K562 (cell line): Measurements from ENCODE around the gene DKKL1. TPM values are rescaled to one million over a fixed set of nuclear protein-coding genes. Genes with fewer than 3 reads are reported as not detected.
A peak's percentile ranks its signal among the peaks of the same experiment; 100 is the strongest.

Source experiments
- ATAC-seq: fragments of 200-7000 bp; cut with Tn5 transposase; 3 replicates; pipeline ENCODE4 v1.9.1; 2020; ENCODE audit warnings: moderate library complexity
- BruUV-seq: library from RNA; stranded (reverse); fragments of 400-500 nt; replicated peaks from 2 replicates; lab custom pipeline; 2021; lab: Mats Ljungman, UMichigan
- CTCF ChIA-PET: fragments of 300-600 bp; formaldehyde crosslinking; extraction: SDS; loops from one replicate; lab custom pipeline; 2021; ENCODE audit warnings: low intra/inter-chr PET ratio; lab: Yijun Ruan, JAX
- POLR2A ChIA-PET: fragments of 300-600, 350-650 bp; sonication (Branson Sonifier 250); formaldehyde crosslinking; extraction: SDS; loops from one replicate; lab custom pipeline; 2021; ENCODE audit warnings: antibody characterized with exemption, inconsistent platforms; lab: Yijun Ruan, JAX
- DNase-seq, 4 experiments: peaks; one replicate each; pipeline versions ENCODE4 v3.0.0 to v3.0.0-alpha.2; 2011 to 2018; ENCODE audit warnings: low spot score in 3 of 4, mixed read lengths in 3 of 4; ENCODE audit errors: extremely low read depth in 1 of 4
- FAIRE-seq: peaks from 2 replicates; lab custom pipeline; 2011; peaks lifted over from hg19 to GRCh38; lab: Jason Lieb, UNC
- H2AFZ ChIP-seq: 2 replicates; pipeline ENCODE4 v1.6.0; 2011; ENCODE audit warnings: low read depth, low read length, control low read depth, inconsistent platforms
- H3K27ac ChIP-seq: fragments of 200-600 bp; 3 replicates; pipeline ENCODE4 v1.8.0; 2011; ENCODE audit warnings: low read depth, mild to moderate bottlenecking, control low read depth, inconsistent platforms, low read length, moderate library complexity, mixed read lengths; ENCODE audit errors: extremely low read depth
- H3K27me3 ChIP-seq, 2 experiments: fragments of 300-600 bp in 1 of 2; 2 replicates in 1 of 2; 3 replicates in 1 of 2; pipeline versions ENCODE4 v1.6.0 to v1.8.0; 2011; ENCODE audit warnings: inconsistent platforms in 2 of 2, low read length in 2 of 2, mild to moderate bottlenecking in 1 of 2, mixed read lengths in 1 of 2, moderate library complexity in 1 of 2; ENCODE audit not compliant: control insufficient read depth in 2 of 2, insufficient read depth in 2 of 2
- H3K36me3 ChIP-seq: fragments of 300-600 bp; 3 replicates; pipeline ENCODE4 v1.8.0; 2011; ENCODE audit warnings: mild to moderate bottlenecking, low read length, inconsistent platforms; ENCODE audit not compliant: control insufficient read depth, insufficient read depth
- H3K4me1 ChIP-seq, 2 experiments: fragments of 200-600 bp in 1 of 2; replicated peaks in 1 of 2; 2 replicates in 1 of 2; 3 replicates in 1 of 2; pipeline versions ENCODE4 v1.5.1 to v1.8.0; 2011; ENCODE audit warnings: inconsistent platforms in 2 of 2, low read length in 2 of 2, mild to moderate bottlenecking in 1 of 2, mixed read lengths in 1 of 2, moderate library complexity in 1 of 2; ENCODE audit not compliant: control insufficient read depth in 2 of 2, insufficient read depth in 2 of 2
- H3K4me2 ChIP-seq: 2 replicates; pipeline ENCODE4 v1.6.1; 2011; ENCODE audit warnings: low read length, control low read depth, inconsistent platforms, mixed read lengths; ENCODE audit not compliant: insufficient read depth
- H3K4me3 ChIP-seq: fragments of 200-600 bp; sonication (generic), shearing (Covaris generic); 2 replicates; pipeline ENCODE4 v1.5.1; 2016; ENCODE audit warnings: control low read depth, inconsistent platforms
- H3K79me2 ChIP-seq: fragments of 200-600 bp; 3 replicates; pipeline ENCODE4 v1.8.0; 2011; ENCODE audit warnings: low read length, inconsistent platforms; ENCODE audit not compliant: control insufficient read depth, insufficient read depth
- H3K9ac ChIP-seq, 2 experiments: 2 replicates each; pipeline versions ENCODE4 v1.6.0 to v1.6.1; 2011; ENCODE audit warnings: low read depth in 2 of 2, low read length in 2 of 2, control low read depth in 1 of 2, inconsistent platforms in 1 of 2, mild to moderate bottlenecking in 1 of 2, mixed read lengths in 1 of 2; ENCODE audit not compliant: insufficient read depth in 1 of 2
- H3K9me1 ChIP-seq: one replicate; pipeline ENCODE4 v1.6.0; 2011; ENCODE audit warnings: inconsistent platforms, mild to moderate bottlenecking, low read length, moderate library complexity; ENCODE audit not compliant: control insufficient read depth, insufficient read depth
- H3K9me3 ChIP-seq: replicated peaks from 2 replicates; pipeline ENCODE4 v1.5.1; 2011; ENCODE audit warnings: low read depth, low read length, inconsistent platforms; ENCODE audit not compliant: control insufficient read depth, insufficient read depth
- H4K20me1 ChIP-seq: replicated peaks from 2 replicates; pipeline ENCODE4 v1.6.1; 2011; ENCODE audit warnings: low read length, inconsistent platforms, mixed read lengths; ENCODE audit not compliant: control insufficient read depth, insufficient read depth
- ATF4 ChIP-seq: fragments of 450-650 bp; formaldehyde crosslinking; IDR thresholded peaks from 2 replicates; pipeline ENCODE4 v1.4.0; 2022; ENCODE audit warnings: mild to moderate bottlenecking, moderate library complexity
- CBFB ChIP-seq: sonication (generic); formaldehyde crosslinking; IDR thresholded peaks from 2 replicates; pipeline ENCODE4 v1.4.0; 2020; ENCODE audit warnings: mild to moderate bottlenecking, missing genetic modification reagents
- CTBP1 ChIP-seq: fragments of 450-650 bp; IDR thresholded peaks from 2 replicates; pipeline ENCODE4 v1.6.1; 2016; ENCODE audit warnings: borderline replicate concordance
- EHMT2 ChIP-seq: fragments of 450-650 bp; IDR thresholded peaks from 2 replicates; pipeline ENCODE4 v1.6.1; 2018; ENCODE audit warnings: antibody characterized with exemption
- FOXM1 ChIP-seq, 2 experiments: fragments of 450-650 bp in 1 of 2; sonication (generic) in 1 of 2; formaldehyde crosslinking in 1 of 2; IDR thresholded peaks; 2 replicates each; pipeline versions ENCODE4 v1.6.1 to v1.9.0; 2017 to 2022; ENCODE audit warnings: low read depth in 2 of 2, mild to moderate bottlenecking in 2 of 2, missing genetic modification reagents in 1 of 2, moderate library complexity in 1 of 2
- FOXP4 ChIP-seq: sonication (generic); formaldehyde crosslinking; IDR thresholded peaks from 2 replicates; pipeline ENCODE4 v1.8.0; 2022; ENCODE audit warnings: mild to moderate bottlenecking, missing genetic modification reagents, borderline replicate concordance
- HMG20B ChIP-seq: fragments of 250-450 bp; sonication (Bioruptor Pico); IDR thresholded peaks from 2 replicates; pipeline ENCODE4 v1.5.0; 2021; ENCODE audit warnings: mild to moderate bottlenecking
- IRF9 ChIP-seq: fragments of 450-650 bp; IDR thresholded peaks from 2 replicates; pipeline ENCODE4 v1.6.1; 2016; ENCODE audit warnings: missing biosample characterization, missing genetic modification characterization
- KHSRP ChIP-seq: fragments of 450-650 bp; IDR thresholded peaks from 2 replicates; pipeline ENCODE4 v1.6.1; 2017
- MAFG ChIP-seq: fragments of 450-650 bp; conservative IDR thresholded peaks from 2 replicates; pipeline ENCODE4 v1.6.1; 2016; ENCODE audit warnings: missing genetic modification characterization, missing compliant biosample characterization
- MYBL2 ChIP-seq, 2 experiments: fragments of 450-650 bp in 1 of 2; sonication (generic) in 1 of 2; formaldehyde crosslinking in 1 of 2; IDR thresholded peaks; 2 replicates each; pipeline versions ENCODE4 v1.6.1 to v1.8.1; 2017 to 2022; ENCODE audit warnings: borderline replicate concordance in 1 of 2, inconsistent platforms in 1 of 2, low read depth in 1 of 2, mild to moderate bottlenecking in 1 of 2, missing genetic modification reagents in 1 of 2, moderate library complexity in 1 of 2
- SP1 ChIP-seq: sonication (generic); formaldehyde crosslinking; IDR thresholded peaks from 2 replicates; pipeline ENCODE4 v1.8.1; 2022; ENCODE audit warnings: mild to moderate bottlenecking, missing genetic modification reagents
- TAF7 ChIP-seq: fragments of 450-650 bp; IDR thresholded peaks from 2 replicates; pipeline ENCODE4 v1.6.1; 2016; ENCODE audit warnings: missing genetic modification characterization, missing compliant biosample characterization
- TRIM25 ChIP-seq: fragments of 450-650 bp; IDR thresholded peaks from 2 replicates; pipeline ENCODE4 v1.7.0; 2016; ENCODE audit warnings: borderline replicate concordance
- XRCC3 ChIP-seq: fragments of 450-650 bp; IDR thresholded peaks from 2 replicates; pipeline ENCODE4 v1.6.1; 2017; ENCODE audit warnings: mild to moderate bottlenecking, moderate library complexity
- ZKSCAN3 ChIP-seq: fragments of 250-450 bp; sonication (Bioruptor Pico); IDR thresholded peaks from 2 replicates; pipeline ENCODE4 v1.4.0; 2020
- ZNF316 ChIP-seq: fragments of 450-650 bp; IDR thresholded peaks from 2 replicates; pipeline ENCODE4 v1.6.1; 2016
- ZNF431 ChIP-seq: sonication (generic); formaldehyde crosslinking; IDR thresholded peaks from 2 replicates; pipeline ENCODE4 v1.8.0; 2022; ENCODE audit warnings: mild to moderate bottlenecking, missing genetic modification reagents
- WGBS: fragments of 100-300 bp; shearing (Covaris generic); methylation state at CpG from one replicate; pipeline ENCODE4 v1.1.6; 2016; ENCODE audit warnings: low coverage, mixed read lengths; ENCODE audit not compliant: insufficient coverage; ENCODE audit errors: missing lambda C conversion rate; 5-methylcytosine and 5-hydroxymethylcytosine counted together
- in situ Hi-C: fragments of 300-500 bp; cut with MboI; formaldehyde crosslinking; loops from 4 replicates; pipeline ENCODE4 v1.15.0; 2018; ENCODE audit warnings: inconsistent platforms, mixed read lengths
- intact Hi-C: fragments of 100-400 bp; cut with micrococcal nuclease; formaldehyde crosslinking; loops from 2 replicates; pipeline ENCODE4 v1.14.2; 2022
- polyA plus RNA-seq, 8 experiments: library from polyadenylated mRNA; depleted of rRNA in 4 of 8; stranded (reverse) in 5 of 8; unstranded in 3 of 8; fragments of >200 nt; fragmentation: Nextera tagmentation in 2 of 8; fragmentation: Illumina TruSeq in 1 of 8; extraction: Ambion mirVana in 2 of 8; extraction: Trizol in 1 of 8; gene quantifications; 2 replicates each; pipeline versions ENCODE4 v1.2.1 to v1.2.3, GENCODE V29; 2011 to 2014; ENCODE audit warnings: inconsistent platforms in 1 of 8, missing spikeins in 1 of 8
- total RNA-seq, 7 experiments: library from RNA; depleted of rRNA in 6 of 7; stranded (reverse); fragments of >200 nt in 6 of 7; fragmentation: Illumina TruSeq in 2 of 7; extraction: Trizol in 2 of 7; gene quantifications; 2 replicates each; pipeline versions ENCODE4 v1.2.1 to v1.2.3, GENCODE V29; 2011 to 2021; ENCODE audit warnings: low replicate concordance in 1 of 7

DKKL1 gene
- total and polyA plus RNA-seq, 9 of the 15 experiments (the other 6 are each of a cell fraction or from before 2014, with no cell fraction given) = 0.15 to 1.7 (median 0.52) TPM

- BruUV-seq = no TSS peak
- Histone ChIP-seq H3K9me1 (no peaks in the 10 kb centered on the region), H3K27ac (no peak overlapping the region), H2AFZ (no peak overlapping the region), H3K4me1 (peaks cover 27 to 62% of the 10 kb centered on the region in 2 experiments; a peak in 4 of 5 replicates), H3K4me2 (no peak overlapping the region), H3K79me2 (no peaks in the 10 kb centered on the region), H3K9me3 (no peaks in the 10 kb centered on the region), H3K27me3 (no peaks in the 10 kb centered on the region), H4K20me1 (no peaks in the 10 kb centered on the region), H3K9ac (0 out of 4 replicates have a peak overlapping the region, but pooled peaks of 1 of the 2 experiments have one; percentile 2), H3K36me3 (0 out of 3 replicates have a peak, but pooled peaks cover 3% of the 10 kb centered on the region), H3K4me3 (no peak overlapping the region)
- POLR2A ChIA-PET = interaction anchor here (0.5 to 1.6 kb wide), 3 partner anchors 12 to 172 kb away, joined by 3 to 4 read pairs (median 3); no protein-coding TSS in a partner anchor
- no peak for DNase-seq
- 51% methylated on average over 3 of the region's 3 CpGs for WGBS
- intact Hi-C loops = no loop called here
- ATAC-seq = no peak
- CTCF ChIA-PET = interaction anchor here (0.5 kb wide), 1 partner anchor 136 kb away, joined by 5 read pairs; no protein-coding TSS in a partner anchor
- no peak for FAIRE-seq
- in situ Hi-C loops = no loop called here
- TF ChIP-seq XRCC3 = no peak
- TF ChIP-seq EHMT2 = no peak
- no peak for TF ChIP-seq MYBL2 (IDR thresholded peaks at IDR 0.05; ENCODE audit: low read depth)
- no peak for TF ChIP-seq MYBL2 (CRISPR knock-in tag; IDR thresholded peaks at IDR 0.05; ENCODE audit: borderline replicate concordance)
- 0 out of 2 replicates have a peak, but pooled peaks have one; percentile 30 for TF ChIP-seq MAFG (tag)
- no peak for TF ChIP-seq HMG20B (CRISPR knock-in tag)
- no peak for TF ChIP-seq TAF7 (tag)
- TF ChIP-seq ATF4 = no peak
- no peak for TF ChIP-seq ZNF431 (CRISPR knock-in tag)
- TF ChIP-seq FOXM1 (IDR thresholded peaks at IDR 0.05; ENCODE audit: low read depth) = no peak
- no peak for TF ChIP-seq FOXM1 (CRISPR knock-in tag; IDR thresholded peaks at IDR 0.05; ENCODE audit: low read depth)
- no peak for TF ChIP-seq SP1 (CRISPR knock-in tag)
- TF ChIP-seq KHSRP = no peak
- TF ChIP-seq ZKSCAN3 (CRISPR knock-in tag) = no peak
- TF ChIP-seq FOXP4 (CRISPR knock-in tag) = no peak
- TF ChIP-seq ZNF316 = peak; percentile 43; the same call in 1 of the 2 replicates
- TF ChIP-seq TRIM25 = no peak
- TF ChIP-seq CBFB = no peak
- no peak for TF ChIP-seq IRF9 (tag)
- TF ChIP-seq CTBP1 = no peak
Observed at GRCh38 chr19:49333418-49333805, 30.3 kb upstream of the DKKL1 start.
